Sigmoid colon (tissue), 4 donors: ENCODE data around the gene C1QTNF8.

Experiments used
- POLR2AphosphoS5 ChIP-seq, 4 donors: sonication (generic); formaldehyde crosslinking; IDR thresholded peaks; one replicate each; pipeline ENCODE4 v1.6.1; 2017; ENCODE audit warnings: antibody characterized with exemption in 4 of 4
- TF ChIP-seq, protein P1 (sequence below), 4 experiments: fragments of 450-650 bp in 3 of 4; fragments of 200-600 bp in 1 of 4; IDR thresholded peaks; one replicate each; pipeline ENCODE4 v1.5.1; 2016 to 2019; ENCODE audit warnings: antibody characterized with exemption in 4 of 4, mild to moderate bottlenecking in 3 of 4, moderate library complexity in 2 of 4

GRCh38 chr16:1113489-1113888 is 17.4 kb upstream of the C1QTNF8 start:
- TF ChIP-seq POLR2AphosphoS5 (IDR thresholded peaks at IDR 0.05): no peak
- TF ChIP-seq, protein P1, sequence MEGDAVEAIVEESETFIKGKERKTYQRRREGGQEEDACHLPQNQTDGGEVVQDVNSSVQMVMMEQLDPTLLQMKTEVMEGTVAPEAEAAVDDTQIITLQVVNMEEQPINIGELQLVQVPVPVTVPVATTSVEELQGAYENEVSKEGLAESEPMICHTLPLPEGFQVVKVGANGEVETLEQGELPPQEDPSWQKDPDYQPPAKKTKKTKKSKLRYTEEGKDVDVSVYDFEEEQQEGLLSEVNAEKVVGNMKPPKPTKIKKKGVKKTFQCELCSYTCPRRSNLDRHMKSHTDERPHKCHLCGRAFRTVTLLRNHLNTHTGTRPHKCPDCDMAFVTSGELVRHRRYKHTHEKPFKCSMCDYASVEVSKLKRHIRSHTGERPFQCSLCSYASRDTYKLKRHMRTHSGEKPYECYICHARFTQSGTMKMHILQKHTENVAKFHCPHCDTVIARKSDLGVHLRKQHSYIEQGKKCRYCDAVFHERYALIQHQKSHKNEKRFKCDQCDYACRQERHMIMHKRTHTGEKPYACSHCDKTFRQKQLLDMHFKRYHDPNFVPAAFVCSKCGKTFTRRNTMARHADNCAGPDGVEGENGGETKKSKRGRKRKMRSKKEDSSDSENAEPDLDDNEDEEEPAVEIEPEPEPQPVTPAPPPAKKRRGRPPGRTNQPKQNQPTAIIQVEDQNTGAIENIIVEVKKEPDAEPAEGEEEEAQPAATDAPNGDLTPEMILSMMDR (IDR thresholded peaks at IDR 0.05): no peak
